ENCODE data around the gene LRP6.
"Not testable (repeated sequence)": the region's sequence is repeated elsewhere in the genome, so short reads cannot be mapped to it uniquely, and the experiment has no call there.

The LRP6 gene

DNA sequence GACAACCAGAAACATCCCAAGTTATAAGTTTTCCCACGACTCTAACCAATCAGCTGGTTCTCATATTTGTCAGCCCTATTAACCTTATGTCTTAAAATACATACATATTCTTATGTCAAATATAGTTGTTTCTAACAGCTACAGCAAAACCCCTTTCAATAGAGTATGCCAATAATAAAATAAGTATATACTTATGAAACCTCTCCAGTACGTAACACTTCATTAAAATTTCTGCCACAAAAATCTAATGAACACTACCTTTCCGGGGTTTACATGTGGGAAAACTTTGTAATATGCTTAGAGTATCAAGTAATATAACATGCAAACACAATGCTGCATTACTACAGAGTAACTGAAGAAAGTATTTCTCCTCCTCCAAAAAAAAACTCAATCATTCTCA lies 1.8 kb downstream of the LRP6 start:
- DNase-seq, result no peak

DNA sequence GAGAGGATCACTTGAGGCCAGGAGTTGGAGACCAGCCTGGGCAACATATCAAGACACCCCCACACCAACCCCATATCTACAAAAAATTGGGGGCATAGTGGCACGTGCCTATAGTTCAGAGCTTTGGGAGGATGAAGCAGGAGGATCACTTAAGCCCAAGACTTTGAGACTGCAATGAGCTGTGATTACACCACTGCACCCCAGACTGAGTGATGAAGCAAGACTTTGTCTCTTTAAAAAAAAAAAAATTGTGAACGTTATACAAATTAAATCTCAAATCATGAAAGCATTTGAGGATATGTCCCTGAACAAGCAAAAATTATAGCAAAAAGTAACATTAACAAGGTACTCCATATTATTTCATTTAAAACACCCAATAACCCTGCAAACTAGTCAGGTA lies 2.9 kb downstream of the LRP6 start:
- DNase-seq, result no peak

DNA sequence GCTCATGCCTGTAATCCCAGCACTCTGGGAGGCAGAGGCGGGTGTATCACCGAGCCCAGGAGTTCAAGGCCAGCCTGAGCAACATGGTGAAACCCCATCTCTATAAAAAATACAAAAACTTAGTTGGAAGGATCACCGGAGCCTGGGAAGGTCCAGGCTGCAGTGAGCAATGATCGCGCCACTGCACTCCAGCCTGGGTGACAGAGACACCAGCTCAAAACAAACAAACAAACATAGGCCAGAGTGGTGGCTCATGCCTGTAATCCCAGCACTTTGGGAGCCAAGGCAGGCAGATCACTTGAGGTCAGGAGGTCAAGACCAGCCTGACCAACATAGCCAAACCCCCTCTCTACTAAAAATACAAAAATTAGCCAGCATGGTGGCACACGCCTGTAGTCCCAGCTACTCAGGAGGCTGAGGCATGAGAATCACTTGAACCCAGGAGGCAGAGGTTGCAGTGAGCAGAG lies 10.5 kb downstream of the LRP6 start:
- DNase-seq, result not testable (repeated sequence)

DNA sequence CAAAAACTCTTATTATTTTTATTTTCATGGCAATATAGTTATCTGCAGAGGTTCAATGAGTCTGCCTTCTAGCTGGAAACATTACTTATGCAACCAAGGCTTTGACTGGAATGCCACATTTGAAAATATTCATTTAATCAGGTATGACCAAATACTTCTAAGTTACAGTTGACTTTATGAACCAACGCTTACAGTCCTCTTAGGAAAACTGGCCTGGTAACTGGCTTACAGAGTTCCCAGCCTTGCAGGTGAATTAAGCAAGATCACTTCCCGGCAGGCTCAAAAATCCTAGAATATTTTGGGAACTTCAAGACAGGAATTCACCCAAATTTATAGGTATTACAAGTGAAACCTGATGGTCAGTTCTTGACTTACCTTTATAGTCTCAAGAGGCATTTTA lies 12.3 kb downstream of the LRP6 start:
- no peak for DNase-seq

DNA sequence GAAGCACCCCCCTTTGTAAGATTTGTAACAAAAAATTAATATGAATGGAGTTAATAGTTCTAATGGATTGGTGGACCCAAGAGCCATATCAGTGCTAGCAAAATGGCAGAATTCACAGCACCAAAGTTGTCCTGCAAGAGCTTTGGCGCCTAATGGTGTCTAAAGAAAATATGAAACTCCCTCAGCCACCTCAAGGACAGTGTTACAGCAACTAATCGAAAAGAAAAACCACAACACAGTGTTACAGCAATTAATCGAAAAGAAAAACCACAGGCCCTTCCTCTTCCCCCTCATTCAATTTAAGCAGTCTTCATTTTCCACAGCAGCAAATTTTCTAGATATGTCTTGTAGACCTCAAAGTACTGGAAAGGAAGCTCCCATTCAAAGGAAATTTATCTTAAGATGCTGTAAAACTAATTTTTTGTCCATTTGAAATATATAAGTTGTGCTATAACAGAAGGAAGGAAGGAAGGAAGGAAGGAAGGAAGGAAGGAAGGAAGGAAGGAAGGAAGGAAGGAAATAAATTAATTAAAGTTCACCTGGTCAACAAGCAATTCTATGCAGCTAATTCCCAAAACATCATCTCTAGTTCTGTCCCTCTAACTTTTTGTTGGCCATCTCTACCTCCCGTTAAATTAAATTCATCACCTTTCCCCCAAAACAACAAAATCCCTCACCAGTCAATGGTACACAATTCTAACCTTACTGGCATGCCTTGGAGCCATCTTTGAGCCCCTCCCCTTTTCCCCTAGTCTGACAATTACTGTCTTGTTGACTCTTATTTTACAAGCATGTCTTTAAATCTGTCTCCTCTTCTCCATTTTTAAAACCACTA lies 17.4 kb downstream of the LRP6 start:
- no peak for DNase-seq

DNA sequence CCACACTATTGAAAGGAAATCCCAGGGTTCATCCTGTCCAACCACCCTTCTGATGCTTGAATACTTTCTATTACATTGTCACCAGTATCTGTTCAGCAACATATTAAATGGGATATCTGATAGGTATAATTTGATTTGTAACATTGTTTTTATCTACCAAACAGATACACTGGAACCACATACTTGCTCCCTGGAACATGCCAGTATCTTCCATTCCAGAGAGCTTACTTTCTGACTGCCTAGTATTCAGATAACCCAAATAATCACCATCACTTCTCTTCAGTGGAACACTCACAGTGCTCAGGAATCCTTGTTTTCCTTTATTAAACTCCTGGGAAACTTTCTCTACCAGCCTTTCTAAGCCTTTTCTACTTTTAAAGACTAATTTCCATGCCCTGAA lies 19.3 kb downstream of the LRP6 start:
- DNase-seq, result no peak

DNA sequence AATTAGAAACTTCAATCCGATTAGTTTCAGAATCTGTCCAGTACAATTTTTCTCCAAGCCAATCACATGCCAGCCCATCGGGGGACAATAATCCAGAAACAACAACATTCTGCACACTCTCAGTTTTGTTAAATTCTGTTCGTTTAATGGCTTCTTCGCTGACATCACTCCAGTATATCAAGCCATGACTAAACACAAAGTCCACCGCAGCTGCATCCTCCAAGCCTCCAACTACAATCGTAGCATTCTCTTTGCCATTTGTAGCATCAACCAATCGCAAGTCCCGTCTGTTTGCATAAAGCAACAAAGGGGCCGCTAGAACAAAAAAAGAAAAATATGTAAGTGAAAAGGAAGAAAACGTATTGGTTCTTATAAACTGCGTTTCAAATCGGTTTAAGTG lies 22.5 kb downstream of the LRP6 start:
- no peak for DNase-seq

DNA sequence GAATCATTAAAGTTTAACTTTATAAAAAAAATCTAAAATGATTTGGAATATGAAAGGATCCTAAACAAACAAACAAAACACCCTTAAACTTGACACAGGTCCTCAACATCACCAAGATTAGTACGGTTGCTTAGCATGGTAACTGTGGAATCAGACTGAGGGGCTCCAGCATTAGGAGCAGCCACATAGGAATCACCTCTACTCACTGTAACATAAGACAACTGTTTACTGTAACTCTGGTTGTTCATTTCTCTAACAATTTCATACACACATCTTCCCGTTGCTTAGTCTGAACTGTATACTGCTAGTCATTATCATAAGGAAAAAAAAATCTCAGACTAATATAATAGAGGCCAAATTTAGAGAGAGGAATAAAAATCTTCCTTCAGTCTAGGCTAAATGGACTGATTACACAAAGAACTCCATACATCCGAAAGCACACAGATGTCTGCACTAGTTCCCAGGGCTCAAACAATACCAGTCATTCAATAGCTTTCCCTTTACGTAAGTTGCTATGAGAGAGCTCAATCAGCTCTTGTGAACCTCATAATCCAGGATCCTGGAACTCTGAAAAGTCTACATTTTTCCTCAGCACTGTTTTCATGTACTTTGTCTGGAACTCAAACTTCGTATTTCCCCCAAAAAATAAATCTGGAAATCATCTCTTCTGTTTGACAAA lies 26.0 kb downstream of the LRP6 start:
- DNase-seq, result no peak

DNA sequence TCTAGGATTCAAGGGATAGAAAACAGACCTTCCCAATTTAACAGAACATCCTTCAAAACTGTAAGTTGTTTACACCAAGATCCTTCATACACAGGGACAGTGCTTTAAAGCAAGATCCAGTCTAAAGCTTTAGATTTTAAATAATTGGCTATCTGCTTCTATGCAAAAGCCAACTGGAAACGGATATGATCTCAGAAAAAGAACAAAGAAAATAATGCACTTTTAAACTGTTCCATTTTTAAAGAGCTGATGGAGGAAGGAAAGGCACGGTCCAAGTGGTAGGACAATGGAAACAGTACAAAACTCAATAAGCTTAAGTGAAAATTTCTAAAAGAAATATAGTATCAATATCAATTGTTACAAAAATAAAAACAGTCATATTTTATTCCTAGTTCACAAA lies 27.7 kb downstream of the LRP6 start:
- no peak for DNase-seq

DNA sequence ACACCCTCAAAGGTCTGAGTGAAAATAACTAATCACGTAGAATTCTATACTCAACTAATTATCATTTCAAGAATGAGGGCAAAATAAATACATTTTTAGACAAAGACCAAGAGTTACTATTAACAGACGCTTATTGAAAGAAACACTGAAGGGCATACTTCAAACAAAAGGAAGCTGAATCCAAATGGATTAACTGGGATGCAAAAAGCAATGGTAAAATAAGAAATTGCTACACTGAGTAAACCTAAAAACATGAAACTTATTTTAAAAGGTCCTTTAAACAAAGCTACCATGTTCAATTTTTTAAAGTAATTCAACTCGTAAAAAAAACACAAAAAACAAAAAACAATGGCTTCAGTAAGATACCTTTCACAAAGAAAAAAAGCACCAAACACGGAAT lies 28.2 kb downstream of the LRP6 start:
- DNase-seq, result no peak

DNA sequence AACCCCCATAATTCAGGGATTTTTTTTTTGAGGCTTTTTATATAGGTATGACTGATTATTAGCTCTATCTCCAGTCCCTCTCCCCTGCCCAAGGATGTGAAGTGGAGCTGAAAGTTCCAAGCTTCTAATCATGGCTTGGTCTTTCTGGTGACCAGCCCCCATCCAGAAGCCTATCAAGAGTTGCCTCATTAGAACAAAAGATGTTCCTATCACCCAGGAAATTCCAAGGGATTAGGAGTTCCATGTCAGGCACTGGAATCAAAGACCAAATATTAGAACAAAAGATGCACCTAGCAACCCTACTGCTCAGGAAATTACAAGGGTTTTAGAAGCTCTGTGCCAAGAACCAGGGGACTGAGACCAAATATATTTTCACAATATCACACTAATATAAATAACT lies 29.9 kb downstream of the LRP6 start:
- DNase-seq, result no peak

DNA sequence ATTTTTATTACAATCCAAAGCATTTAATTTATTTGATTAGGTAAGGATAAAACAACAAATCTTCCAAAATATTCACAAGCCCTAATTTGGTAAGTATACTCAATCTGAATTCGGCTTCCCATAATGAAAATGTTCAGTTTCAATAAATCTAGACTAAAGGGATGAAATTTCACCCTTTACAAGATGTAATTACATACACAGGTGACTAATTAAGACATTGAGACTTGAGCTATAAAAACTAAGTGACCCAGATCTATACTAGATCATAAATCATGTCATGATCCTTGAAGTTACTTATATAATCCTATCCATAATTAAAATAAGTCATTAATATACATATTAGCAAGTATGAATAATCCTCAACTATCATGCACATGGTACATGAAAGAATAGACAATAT lies 36.6 kb downstream of the LRP6 start:
- DNase-seq, result no peak

DNA sequence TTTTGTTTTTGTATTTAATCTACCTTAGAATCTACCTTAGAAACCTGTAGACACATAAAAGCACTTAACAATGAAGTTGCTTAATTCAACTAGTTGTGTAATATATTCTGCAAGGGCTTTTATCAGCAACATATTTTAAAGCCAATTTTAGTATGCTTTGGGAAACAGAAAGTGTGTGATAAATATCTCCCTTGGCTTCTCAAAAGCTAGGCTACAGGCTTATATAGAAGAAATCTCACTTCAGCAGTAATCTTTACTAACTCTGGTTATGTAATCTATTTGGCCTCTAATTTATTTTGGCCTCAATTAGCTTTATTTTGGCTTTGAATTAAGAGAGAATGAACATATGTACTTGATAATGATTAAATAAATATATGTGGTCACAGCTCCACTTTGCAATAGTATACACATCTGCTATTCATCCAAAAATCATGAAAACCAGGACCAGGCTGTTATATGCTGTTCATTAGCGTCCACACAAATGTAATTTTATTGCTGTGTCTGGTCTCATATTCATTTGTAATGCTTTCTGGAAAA lies 37.2 kb downstream of the LRP6 start:
- no peak for DNase-seq

DNA sequence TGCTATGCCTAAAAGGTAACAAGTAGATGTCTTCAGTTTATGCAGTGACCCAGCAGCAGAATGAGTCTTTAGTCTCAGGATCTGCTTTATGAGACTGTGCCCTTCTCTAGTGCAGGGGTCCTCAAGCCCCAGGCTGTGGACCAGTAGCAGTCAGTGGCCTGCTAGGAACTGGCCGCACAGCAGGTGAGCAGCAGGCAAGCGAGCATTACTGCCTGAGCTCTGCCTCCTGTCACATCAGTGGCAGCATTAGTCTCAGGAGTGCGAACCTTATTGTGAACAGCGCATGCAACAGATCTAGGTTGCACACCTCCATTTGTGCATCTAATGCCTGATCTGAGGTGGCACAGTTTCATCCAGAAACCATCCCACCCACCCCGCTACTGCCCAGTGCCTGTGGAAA lies 38.4 kb downstream of the LRP6 start:
- DNase-seq, result no peak

DNA sequence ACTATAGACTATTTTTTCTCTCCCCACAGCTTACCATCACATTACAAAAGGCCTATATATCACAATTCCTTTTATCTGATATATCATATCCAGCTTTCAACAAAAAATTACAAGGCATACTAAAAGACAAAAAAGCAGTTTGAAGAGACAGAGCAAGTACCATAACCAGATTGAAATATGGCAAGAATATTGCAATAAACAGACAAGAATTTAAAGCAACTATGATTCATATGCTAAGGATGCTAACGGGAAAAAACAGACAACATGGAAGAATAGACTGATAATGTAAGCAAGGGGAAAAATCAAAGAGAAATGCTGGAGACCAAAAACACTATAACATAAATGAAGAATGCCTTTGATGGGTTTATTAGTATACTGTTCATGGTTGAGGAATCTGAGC lies 40.7 kb downstream of the LRP6 start:
- DNase-seq, result no peak

DNA sequence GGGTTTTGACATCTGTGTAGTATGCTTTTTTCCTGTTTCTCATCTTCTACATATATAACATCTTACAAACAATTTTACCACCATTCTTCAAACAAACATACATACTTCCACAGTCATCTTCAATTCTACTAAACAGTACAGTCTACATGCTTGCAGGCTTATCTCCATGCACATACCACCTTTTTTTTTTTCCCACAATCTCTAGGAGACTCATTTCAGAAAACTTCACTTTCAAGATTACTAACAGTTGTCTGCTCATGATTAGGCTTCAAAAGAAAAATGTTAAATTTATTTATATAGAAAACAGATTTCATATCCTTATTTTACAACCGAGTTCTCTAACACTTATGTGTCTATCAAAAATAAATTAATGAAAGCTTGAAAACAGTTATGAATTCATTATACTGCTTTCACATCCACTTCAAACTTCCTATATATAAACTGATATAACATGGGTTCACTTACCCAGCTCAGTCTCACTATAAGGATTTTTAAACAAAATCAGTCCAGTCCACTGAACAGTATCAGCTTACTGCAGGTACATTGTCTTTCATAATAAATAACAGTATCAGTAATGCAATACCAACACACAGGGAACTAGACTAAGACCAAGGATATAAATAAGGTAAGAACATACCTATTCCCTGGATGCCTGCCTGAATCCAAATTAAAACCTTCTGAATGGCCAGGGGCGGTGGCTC lies 42.5 kb downstream of the LRP6 start:
- DNase-seq, result no peak

DNA sequence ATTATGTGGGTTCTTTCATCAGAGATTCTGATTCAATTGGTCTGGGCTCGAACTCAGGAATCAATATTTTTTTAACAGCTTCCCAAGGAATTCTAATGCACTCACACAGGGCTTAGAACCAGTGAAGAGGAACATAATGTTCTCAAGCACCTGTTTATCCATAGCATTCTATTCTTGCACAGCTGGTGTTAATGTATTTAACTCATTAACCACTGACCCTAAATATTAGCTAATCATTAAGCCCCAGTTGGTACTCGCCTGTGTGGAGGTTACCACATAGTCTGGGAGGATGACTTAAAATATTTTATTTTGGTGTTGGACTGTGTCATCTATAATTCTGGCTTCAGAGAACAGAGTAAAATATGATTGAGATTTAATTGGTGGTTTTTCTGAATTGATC lies 45.3 kb downstream of the LRP6 start:
- no peak for DNase-seq

DNA sequence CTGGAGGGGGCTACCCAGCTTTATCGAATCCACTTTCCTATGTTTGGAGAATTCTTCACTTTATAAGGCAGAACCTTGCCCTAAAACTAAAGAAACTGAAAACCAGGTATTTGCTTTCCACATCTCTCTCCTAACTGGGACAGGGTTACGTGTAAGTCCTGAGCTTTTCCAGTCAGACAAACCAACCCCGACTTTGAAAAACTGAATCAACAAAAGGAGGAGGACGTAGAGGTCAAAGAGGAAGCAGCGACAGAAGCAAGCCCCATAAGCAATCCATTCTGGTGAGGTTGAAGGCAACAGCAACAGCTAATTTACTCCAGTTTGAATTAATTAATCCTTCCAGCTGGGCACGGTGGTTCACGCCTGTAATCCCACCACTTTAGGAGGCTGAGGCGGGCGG lies 47.2 kb downstream of the LRP6 start:
- no peak for DNase-seq

DNA sequence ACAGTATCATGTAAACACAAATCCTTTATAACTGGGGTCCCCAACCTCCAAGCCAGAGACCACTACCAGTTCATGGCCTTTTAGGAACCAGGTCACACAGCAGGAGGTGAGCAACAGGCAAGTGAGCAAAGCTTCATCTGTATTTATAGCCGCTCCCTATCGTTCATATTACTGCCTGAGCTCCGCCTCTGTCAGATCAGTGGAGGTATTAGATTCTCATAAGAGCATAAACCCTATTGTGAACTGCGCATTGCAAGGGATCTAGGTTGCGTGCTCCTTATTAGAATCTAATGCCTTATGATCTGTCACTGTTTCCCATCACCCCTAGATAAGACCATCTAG lies 49.9 kb downstream of the LRP6 start:
- DNase-seq, result no peak

DNA sequence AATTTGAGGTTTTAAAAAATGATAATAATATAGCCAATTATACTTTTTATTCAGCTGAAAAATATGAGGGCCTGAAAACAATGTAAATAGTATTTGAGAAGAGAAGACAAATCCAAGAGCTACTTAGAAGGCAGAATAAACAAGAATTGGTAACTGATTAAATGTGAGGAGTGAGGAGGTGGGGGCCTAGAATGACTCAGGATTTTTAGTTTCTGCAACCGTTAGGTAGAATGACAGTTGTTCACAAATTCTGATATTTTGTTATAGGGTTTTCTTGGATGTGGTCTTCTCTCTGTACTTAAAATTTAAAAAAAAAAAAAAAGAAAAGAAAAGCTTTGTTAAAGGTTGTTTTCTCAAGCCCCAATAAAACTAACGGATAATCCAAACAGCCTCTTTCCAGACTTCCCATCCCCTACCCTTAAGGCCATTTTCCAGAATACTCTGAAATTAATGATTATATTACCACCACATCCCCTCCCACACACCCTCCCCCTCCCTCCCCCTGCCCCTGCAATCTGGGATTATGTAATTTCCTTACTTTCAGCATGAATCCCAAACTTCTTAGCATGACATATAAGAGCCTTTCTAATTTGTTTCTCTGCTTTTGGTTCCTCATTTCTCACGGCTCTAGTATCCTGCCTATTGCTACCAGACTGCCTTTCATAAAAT lies 50.4 kb downstream of the LRP6 start:
- DNase-seq, result no peak

DNA sequence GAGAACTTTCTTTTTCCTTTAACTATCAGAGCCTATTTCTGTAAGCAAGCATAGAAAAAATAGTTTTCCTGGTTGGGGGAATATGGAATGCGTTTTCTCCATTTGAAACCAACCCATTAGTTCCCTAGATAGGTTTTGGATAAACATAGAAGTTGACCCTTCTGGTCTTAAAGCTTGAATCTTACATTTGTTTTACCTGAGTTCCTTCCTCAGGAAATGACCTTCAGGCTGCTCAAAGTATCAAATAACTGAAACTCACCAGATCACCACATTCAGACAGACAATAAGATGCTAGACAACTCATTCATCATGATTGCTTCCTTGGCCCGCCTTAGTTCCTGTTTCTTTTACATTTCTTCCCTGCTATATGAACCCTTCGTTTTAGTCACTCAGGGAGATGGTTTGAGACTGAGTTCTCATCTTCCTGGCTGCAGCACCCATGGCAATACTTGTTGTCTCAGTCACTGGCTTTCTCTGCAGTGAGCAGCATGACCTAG lies 52.2 kb downstream of the LRP6 start:
- no peak for DNase-seq

DNA sequence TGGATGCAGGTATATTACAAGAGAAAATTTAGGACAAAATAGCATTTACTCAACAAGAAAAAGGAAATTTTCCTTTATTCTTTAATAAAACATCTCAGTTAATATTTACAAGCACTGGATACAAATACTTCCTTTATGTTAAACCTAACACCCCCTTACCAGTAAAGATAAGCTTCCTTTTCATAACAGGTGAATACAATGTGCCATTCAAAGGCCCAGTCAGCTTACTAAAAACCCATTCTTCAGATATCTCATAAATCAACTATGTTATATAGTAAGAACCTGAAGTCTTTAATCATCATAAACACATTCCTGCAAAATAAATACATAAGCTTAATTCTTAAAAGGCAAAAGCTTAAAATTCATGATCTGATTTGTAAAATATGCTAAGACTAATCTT lies 52.6 kb downstream of the LRP6 start:
- DNase-seq, result no peak

DNA sequence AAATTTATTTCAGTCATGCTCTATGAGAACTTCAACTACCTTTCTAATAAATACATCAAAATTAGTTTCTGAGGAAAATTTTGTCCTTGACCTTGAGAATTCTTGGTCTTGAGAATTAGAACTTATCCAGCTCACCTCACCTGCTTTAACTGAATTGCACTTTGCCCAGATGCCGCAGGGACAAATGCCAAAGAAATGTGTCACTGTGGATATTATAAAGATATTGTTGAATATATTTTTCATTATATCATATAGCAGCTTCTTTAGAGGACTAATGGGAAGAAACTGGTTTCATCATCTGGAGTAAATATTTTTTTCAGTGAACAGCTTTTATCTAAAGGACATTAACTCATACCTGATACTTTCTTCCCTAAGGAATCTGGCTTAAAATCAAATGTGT lies 54.1 kb downstream of the LRP6 start:
- no peak for DNase-seq

Data from activated CD4-positive, alpha-beta T cell treated with anti-CD3 and anti-CD28 coated beads, Interleukin-2, amount 50 U/mL, for 16 hours (primary cell).